Body of pancreas (tissue), 4 donors: ENCODE results near the gene HRCT1.

Experiments
- POLR2A ChIP-seq, 3 donors: fragments of 450-650 bp; IDR thresholded peaks; one replicate each; pipeline ENCODE4 v1.6.1; 2016; ENCODE audit warnings: antibody characterized with exemption in 3 of 3, mild to moderate bottlenecking in 2 of 3
- TF ChIP-seq, protein P1 (sequence below), 7 experiments: fragments of 450-650 bp in 4 of 7; fragments of 200-600 bp in 3 of 7; sonication (generic) in 3 of 7; IDR thresholded peaks; one replicate each; pipeline ENCODE4 v1.5.1; 2016 to 2019; ENCODE audit warnings: antibody characterized with exemption in 7 of 7

DNA sequence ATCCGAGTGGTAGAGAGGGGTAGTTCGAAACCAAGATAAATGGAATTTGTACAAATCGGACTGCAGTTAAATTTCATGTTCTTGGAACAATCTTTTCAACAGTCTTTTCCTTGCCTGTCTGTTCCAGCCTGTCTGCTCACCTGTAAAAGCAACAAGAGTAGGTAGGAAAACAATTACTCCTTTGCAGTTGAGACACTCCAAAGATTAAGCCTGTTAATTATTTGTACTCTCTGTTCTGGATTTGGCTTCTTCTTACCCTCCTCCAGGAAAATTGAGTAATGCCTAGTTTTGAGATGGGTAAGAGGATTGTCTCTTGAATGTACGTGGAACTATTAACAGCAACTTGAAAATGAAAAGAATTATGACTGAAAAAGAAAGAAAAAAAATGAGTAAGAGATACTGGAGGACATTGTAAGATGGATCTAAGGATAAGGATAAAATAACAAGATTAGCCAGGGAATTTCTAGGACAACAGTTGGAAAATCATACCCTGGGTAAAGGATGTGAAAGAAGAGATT, 27.6 kb downstream of the HRCT1 start:
- TF ChIP-seq, protein P1, sequence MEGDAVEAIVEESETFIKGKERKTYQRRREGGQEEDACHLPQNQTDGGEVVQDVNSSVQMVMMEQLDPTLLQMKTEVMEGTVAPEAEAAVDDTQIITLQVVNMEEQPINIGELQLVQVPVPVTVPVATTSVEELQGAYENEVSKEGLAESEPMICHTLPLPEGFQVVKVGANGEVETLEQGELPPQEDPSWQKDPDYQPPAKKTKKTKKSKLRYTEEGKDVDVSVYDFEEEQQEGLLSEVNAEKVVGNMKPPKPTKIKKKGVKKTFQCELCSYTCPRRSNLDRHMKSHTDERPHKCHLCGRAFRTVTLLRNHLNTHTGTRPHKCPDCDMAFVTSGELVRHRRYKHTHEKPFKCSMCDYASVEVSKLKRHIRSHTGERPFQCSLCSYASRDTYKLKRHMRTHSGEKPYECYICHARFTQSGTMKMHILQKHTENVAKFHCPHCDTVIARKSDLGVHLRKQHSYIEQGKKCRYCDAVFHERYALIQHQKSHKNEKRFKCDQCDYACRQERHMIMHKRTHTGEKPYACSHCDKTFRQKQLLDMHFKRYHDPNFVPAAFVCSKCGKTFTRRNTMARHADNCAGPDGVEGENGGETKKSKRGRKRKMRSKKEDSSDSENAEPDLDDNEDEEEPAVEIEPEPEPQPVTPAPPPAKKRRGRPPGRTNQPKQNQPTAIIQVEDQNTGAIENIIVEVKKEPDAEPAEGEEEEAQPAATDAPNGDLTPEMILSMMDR (IDR thresholded peaks at IDR 0.05) = no peak
- no peak for TF ChIP-seq POLR2A (IDR thresholded peaks at IDR 0.05)
